Colonic mucosa (tissue), 4 donors: Measurements from ENCODE around the gene AFG1L. TPM values are rescaled to one million over a fixed set of nuclear protein-coding genes. Genes with fewer than 3 reads are reported as not detected.

Experiments
- DNase-seq: peaks from one replicate; pipeline ENCODE4 v3.0.0-alpha.2; 2020
- H3K27ac ChIP-seq: fragments of 200-600 bp; one replicate; pipeline ENCODE4 v1.8.0; 2021
- H3K27me3 ChIP-seq: fragments of 200-600 bp; one replicate; pipeline ENCODE4 v1.8.0; 2021
- H3K36me3 ChIP-seq: fragments of 200-600 bp; one replicate; pipeline ENCODE4 v1.8.0; 2021
- H3K4me1 ChIP-seq: fragments of 200-600 bp; one replicate; pipeline ENCODE4 v1.8.0; 2021; ENCODE audit warnings: mild to moderate bottlenecking
- H3K4me3 ChIP-seq: fragments of 200-600 bp; one replicate; pipeline ENCODE4 v1.8.0; 2021
- H3K9ac ChIP-seq, 2 donors: one replicate each; pipeline ENCODE4 v1.7.0; 2013; ENCODE audit warnings: control low read depth in 2 of 2, low read depth in 2 of 2, low read length in 2 of 2
- H3K9me3 ChIP-seq: fragments of 200-600 bp; one replicate; pipeline ENCODE4 v1.8.0; 2021
- intact Hi-C: fragments of 100-400 bp; cut with DNase I; formaldehyde crosslinking; loops from one replicate; pipeline ENCODE4 v1.14.1; 2022
- total RNA-seq, 2 donors: library from RNA; stranded (reverse); fragmentation: NEBNext Ultra II Directional in 1 of 2; extraction: Animal tissue kit (Norgen Biotek cat#: 25700) in 1 of 2; gene quantifications; one replicate each; pipeline ENCODE4 v1.2.1, GENCODE V29; 2021
- TF ChIP-seq, protein P1 (sequence below): fragments of 200-600 bp; IDR thresholded peaks from one replicate; pipeline ENCODE4 v1.8.0; 2022; ENCODE audit warnings: antibody characterized with exemption, mild to moderate bottlenecking
- donor health status: healthy.
- donor health status: DM: no; HTN: no; CAD: no.
- donor health status: DM: no; HTN: no; CAD: no.

Gene AFG1L
- total RNA-seq, 2 donors from 2014 or later, result 9.5 to 10.9 TPM

DNA sequence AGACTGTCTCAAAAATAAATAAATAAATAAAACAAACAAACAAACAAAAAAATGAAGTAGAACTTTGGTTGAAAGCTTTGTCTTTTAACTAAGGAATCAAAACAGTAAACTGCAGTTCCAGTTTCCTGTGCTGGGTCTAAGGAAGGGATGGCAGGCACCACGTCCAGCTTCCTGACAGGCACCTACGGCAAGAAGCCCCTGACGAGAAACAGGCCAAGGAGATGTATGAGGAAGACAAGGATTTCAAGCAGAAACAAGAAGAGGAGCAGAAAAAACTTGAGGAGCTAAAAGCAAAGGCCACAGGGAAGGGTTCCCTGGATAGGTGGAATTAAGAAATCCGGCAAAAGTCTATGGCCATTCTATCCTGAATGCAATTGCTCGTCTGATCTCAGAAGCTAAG, 42.8 kb upstream of the AFG1L start:
- no peak for DNase-seq
- Histone ChIP-seq H3K4me1 (no peaks in the 10 kb centered on the region), H3K9ac (no peak overlapping the region), H3K27me3 (no peaks in the 10 kb centered on the region), H3K36me3 (no peaks in the 10 kb centered on the region), H3K27ac (no peak overlapping the region), H3K9me3 (no peaks in the 10 kb centered on the region), H3K4me3 (no peak overlapping the region)
- intact Hi-C loops, result no loop called here
- TF ChIP-seq, protein P1, sequence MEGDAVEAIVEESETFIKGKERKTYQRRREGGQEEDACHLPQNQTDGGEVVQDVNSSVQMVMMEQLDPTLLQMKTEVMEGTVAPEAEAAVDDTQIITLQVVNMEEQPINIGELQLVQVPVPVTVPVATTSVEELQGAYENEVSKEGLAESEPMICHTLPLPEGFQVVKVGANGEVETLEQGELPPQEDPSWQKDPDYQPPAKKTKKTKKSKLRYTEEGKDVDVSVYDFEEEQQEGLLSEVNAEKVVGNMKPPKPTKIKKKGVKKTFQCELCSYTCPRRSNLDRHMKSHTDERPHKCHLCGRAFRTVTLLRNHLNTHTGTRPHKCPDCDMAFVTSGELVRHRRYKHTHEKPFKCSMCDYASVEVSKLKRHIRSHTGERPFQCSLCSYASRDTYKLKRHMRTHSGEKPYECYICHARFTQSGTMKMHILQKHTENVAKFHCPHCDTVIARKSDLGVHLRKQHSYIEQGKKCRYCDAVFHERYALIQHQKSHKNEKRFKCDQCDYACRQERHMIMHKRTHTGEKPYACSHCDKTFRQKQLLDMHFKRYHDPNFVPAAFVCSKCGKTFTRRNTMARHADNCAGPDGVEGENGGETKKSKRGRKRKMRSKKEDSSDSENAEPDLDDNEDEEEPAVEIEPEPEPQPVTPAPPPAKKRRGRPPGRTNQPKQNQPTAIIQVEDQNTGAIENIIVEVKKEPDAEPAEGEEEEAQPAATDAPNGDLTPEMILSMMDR, result no peak

DNA sequence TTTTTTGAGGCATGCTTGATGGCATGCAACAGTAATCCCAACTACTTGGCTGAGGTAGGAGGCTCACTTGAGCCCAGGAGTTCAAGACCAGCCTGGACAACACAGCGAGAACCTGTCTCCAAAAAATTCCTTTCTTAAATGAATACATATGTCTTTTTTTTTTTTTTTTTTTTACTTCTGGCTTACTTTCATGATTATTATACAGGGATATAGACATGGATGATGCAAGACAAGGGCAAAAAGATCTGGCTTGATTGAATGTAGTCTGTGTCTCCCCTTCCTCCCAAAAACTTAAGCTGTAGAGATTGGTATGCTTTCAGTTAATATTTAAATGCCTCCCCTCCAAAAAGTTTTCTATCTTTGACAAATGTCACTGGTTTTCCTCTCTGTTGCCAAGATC, 41.6 kb upstream of the AFG1L start:
- Histone ChIP-seq H3K27ac (no peak overlapping the region), H3K9ac (no peak overlapping the region), H3K4me1 (no peaks in the 10 kb centered on the region), H3K9me3 (no peaks in the 10 kb centered on the region), H3K27me3 (no peaks in the 10 kb centered on the region), H3K36me3 (no peaks in the 10 kb centered on the region), H3K4me3 (no peak overlapping the region)
- intact Hi-C loops, result no loop called here
- DNase-seq, result no peak
- TF ChIP-seq, protein P1, result no peak

DNA sequence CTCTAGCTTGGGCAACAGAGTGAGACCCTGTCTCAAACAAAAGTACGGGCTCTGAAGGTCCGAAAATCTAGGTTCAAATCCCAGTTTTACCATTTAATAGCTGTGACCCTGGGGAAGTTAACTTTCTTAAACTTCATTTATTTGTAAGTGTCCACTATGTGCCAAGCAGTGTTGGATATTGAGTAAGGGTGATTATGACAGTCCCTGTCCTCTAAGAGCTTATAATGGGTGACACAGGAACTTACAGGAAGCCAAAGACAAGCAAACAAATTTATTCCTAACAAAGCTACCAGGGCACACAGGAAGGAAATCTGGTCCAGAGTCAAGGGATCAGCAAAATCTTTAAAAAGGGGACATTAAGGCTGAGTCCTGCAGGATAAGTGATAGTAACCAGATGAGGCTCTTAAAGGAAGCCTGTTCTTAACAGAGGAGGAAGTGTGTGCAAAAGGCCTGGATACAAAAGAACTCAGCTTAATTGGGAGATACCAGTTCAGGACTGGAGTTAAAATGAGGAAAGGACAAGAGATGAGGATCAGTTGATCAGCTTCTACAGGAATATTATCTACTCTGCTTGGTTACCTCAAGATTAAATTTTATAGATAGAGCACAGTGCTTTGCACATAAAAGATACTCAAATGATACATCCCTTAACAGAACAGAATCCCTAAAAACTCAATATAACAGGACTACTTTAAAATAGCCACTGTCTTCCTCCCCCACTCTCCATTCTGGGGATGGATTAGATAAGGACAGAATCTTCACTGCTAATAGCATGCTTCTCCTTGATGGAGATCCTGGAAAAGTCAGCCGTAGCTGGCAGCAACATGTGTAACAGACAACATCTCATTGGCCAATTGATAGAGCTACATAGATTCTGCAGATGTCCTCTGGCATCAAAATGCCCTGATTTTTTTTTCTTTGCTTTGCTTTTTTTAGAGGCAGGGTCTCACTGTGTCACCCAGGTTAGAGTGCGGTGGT, 40.1 kb upstream of the AFG1L start:
- Histone ChIP-seq H3K9ac (no peak overlapping the region), H3K36me3 (no peaks in the 10 kb centered on the region), H3K9me3 (no peaks in the 10 kb centered on the region), H3K27me3 (no peaks in the 10 kb centered on the region), H3K4me3 (no peak overlapping the region), H3K27ac (no peak overlapping the region), H3K4me1 (no peaks in the 10 kb centered on the region)
- TF ChIP-seq, protein P1, result no peak
- no peak for DNase-seq
- intact Hi-C loops, result no loop called here

DNA sequence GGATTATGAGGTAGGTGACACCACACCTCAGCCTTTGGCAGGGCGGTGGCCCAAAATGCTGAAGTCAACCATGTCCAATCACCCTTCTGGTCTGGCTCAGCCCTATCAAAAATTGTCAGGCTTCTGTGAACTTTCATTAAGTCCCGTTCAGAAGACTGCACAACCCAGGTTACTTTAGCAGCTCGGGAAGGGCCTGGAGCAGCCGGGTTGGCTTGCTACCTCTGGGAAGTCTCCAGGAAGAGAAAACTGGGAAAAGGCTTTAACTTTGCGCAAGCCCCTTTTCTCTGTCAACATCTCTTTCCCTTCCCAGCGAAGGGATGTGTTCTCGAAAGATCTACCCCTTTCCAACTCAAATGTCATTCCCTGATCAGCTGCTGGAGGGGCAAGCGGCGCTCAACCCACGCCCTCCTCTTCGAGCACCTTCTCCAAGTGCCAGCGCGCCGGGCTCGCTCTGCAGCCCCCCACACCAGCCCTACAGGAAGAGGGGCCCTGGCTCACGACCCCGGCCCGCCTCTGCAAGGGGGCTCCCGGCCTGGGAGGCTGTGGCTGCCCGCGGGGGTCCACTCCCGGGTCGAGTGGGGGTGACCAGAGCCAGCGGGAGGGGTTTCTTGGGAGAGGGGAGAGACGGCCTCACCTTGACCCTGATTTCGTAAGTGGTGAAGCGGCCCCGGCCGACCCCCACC, 34.6 kb upstream of the AFG1L start:
- Histone ChIP-seq H3K4me1 (no peaks in the 10 kb centered on the region), H3K9ac (peak overlapping the region; percentile 83 to 100), H3K27me3 (no peaks in the 10 kb centered on the region), H3K27ac (peak overlapping the region; percentile 95), H3K9me3 (no peaks in the 10 kb centered on the region), H3K36me3 (no peaks in the 10 kb centered on the region), H3K4me3 (peak overlapping the region; percentile 85)
- peak; percentile 67 for DNase-seq
- TF ChIP-seq, protein P1, result no peak
- intact Hi-C loops, result no loop called here

DNA sequence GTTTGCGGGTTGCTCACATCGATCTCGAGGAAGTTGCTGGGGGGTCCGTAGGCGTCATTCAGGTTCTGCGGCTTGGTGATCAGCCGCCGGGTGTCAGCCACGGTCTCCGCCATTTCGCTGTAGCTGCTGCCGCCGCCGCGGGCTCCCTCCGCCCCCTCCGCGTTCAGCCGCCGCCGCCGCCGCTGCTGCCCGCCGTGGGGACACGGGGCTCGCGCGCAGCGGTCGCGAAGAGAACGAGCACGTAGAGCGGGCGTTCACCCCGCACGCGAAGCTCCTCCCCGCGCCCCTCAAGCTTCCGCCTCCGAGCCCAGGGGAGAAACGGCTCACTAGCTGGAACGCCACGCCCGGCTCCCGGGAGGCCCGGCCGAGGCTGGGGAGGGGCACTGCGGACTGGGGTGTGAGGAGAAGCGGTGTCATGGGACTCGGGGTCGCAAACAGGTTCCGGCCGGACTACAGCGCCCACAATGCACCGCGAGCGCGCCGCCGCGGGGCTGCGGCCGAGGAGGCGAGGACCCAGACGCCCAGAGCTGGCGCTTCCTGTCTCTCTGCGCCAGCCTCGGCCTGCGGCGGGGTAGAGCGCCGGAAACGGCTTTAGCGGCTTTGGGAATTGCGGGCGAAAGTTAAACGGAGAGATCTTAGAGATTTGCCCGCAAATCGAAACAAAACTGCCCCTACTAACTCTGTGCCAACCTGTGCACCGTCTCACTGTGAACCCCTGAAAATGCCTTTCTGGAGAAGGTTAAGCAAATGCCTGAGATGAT, 33.9 kb upstream of the AFG1L start, which contains the start of gene SNX3:
Gene SNX3 (minus strand): TSS at position 232 of the 761 bp plus-strand sequence. CDS start 119 bp downstream, at position 113.
- peak within 1 kb of the TSS; percentile 95 for H3K27ac ChIP-seq
- H3K27me3 ChIP-seq, result no peaks in the 10 kb centered on the region
- TF ChIP-seq, protein P1, result no peak
- intact Hi-C loops, result no loop called here
- peak; percentile 97 for DNase-seq
- H3K4me3 ChIP-seq, result peak within 1 kb of the TSS; percentile 85
- H3K9ac ChIP-seq, result peak within 1 kb of the TSS; percentile 83 to 100
- H3K36me3 ChIP-seq, result no peaks in the 10 kb centered on the region
- no peaks in the 10 kb centered on the region for H3K9me3 ChIP-seq
- no peaks in the 10 kb centered on the region for H3K4me1 ChIP-seq
